ENCODE data around the gene FARS2.
"Not testable (repeated sequence)": the region's sequence is repeated elsewhere in the genome, so short reads cannot be mapped to it uniquely, and the experiment has no call there.

Gene FARS2

DNA sequence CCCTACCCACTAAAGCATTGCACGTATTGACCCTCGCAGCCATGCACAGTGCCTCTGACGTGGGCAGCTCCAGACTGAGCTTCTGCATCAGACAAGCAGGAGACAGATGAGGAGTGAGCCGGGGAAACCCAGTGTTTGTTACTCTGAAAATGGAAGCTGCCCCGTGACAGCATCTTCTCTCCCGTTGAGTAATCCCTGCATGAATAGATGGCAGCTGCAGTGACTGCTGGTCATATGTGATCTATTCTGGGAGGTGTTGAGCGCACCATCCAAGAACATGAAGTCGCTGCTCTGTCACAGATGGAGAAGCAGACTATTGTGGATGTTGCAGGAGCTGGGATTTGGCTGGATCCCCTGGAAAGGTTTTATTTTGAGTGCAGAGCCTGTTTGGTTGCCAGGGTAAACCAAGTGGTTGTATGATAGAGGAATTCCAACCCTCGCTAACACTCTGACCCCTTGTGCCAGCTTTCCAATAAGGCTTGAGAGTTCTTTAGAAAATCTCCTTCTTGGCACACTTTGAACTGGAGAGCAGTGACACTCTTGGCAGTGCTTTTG, 503.2 kb downstream of the FARS2 start:
- no peak for DNase-seq (ENCODE audit: low read depth)

DNA sequence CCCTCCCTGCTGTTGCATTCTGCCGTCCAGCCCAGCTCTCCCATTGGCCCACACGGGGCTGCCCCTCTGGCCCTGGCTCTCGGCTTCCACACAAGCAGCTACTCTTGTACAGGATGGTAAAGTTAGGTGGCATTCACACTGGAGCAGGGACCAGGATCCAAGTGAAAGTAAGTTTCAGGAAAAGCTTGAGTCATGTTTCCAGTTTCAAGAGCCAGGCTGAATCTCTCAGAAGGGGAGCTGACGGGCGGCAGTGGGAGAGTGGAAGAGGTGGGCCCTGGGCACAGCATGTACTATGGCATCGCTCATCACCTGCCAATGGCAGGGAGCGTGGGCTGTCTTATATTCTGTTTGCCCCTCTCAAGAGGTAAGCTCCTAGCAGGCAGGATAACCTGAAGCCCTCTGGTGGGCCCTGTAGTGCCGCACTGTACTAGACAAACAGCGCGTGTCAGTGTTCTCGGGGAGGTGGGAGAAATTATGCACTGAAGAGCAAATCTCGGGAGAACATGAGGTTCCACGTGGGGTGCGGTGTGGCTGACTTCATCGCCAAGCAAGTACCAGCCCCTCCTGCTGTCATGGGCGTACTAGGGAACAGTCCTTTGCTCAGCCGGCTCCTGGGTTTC, 503.9 kb downstream of the FARS2 start:
- DNase-seq (ENCODE audit: low read depth), result no peak

DNA sequence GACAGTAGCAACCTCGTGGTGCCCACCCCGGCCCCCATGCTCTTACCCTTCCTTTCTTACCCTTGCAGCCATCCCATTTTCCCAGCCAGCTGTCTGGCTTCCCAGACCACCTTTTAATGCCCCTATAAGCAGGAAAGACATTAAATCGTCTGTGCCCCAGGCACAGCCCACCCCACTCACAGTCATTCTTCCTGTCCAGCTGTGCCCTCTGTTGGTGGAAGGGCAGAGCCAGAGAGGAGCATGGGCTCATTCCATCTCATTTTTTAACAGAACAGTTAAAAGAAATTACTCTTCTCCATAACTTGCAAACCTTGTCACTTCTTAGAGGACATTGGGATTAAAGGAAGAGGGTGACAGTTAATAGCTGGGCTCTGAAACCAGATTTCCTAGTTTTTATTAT, 504.9 kb downstream of the FARS2 start:
- no peak for DNase-seq (ENCODE audit: low read depth)

DNA sequence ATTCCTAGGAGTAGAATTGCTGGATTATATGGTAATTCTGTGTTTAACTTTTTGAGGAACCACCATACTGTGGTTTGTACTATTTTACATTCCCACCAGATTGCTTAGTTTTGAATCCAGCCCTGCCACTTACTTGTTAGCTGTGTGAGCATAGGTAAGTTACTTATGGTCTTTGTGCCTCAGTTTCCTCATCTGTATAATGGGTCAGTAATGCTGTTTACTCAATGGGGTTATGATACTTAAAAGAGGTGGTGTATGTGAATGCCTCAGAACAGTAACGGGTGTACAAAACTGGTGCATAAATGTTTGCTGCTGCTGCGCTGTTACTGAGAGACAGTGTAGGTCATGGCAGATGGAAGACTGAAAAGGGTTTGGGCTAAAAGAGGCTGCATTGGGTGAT, 506.2 kb downstream of the FARS2 start:
- no peak for DNase-seq (ENCODE audit: low read depth)

DNA sequence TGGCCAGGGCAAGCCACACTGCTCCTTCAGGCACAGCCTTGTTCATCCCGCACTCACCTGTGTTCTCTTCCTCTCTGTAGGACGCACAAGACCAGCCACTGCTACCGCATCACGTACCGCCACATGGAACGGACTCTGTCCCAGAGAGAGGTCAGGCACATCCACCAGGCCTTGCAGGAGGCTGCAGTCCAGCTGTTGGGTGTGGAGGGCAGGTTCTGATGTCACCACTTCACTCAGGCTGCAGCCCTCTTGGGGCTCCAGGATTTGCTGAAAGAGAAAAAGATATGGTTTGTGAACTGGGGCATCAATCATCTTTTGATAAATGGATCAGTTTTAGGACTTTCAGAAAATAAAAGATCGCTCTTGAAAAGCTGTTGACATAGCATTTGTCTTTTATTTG, 509.9 kb downstream of the FARS2 start:
- DNase-seq (ENCODE audit: low read depth), result no peak

DNA sequence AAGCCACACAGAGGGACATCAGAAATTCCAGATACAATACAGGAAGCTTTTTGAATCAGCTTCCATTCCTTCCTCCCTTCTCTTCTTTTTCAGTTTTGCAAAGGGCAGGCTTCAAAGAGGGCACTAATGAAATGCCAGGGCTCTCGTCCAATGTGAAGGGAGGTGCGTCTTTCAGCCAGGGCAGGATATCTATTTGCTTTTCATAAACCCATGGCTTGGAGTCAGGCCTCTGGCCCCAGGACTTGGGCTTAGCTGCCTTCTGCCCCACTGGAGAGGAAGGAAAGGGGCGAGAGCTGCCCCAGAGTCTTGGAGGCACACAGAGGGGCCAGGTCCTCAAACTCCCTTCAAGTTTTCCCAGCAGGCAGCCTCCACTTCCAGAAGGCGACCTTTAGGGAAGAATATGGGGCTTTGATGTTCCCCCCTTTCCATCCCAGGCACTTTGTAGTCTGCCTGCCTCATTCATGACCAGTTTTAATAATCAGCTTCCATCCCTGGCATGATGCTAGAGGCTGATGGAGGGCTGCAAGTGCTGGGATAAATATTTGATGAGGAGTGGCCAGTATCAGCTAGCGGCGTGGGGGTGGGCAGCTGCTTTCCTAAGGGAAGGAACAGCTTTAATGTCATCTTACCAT, 510.6 kb downstream of the FARS2 start:
- DNase-seq (ENCODE audit: low read depth), result no peak

DNA sequence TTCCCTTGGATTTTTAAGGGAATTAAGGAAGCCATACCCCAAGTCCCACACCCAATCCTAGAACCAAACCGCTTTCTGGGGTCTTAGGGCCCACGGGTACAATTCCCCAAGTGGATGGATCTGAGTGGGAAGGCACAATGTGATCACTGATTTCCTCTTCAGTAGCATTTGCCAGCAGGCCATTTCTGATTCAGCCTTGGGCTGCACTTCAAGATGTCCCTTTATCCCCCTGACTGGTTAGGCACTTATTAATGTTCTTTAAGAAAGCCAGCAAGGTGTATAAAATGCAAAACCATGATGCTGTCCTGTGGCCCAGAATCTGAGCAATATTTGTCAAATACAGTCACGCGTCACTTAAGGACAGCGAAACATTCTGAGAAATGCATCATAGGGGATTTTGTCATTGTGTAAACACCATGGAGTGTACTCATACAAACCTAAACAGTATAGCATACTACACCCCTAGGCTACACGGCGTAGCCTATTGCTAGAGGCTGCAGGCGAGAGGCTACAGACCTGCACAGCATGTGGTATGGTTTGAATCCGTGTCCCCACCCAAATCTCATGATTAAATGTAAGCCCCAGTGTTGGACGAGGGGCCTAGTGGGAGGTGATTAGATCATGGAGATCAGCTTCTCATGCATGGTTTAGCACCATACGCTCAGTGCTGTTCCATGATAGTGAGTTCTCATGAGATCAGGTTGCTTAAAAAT, 511.3 kb downstream of the FARS2 start:
- no peak for DNase-seq (ENCODE audit: low read depth)

DNA sequence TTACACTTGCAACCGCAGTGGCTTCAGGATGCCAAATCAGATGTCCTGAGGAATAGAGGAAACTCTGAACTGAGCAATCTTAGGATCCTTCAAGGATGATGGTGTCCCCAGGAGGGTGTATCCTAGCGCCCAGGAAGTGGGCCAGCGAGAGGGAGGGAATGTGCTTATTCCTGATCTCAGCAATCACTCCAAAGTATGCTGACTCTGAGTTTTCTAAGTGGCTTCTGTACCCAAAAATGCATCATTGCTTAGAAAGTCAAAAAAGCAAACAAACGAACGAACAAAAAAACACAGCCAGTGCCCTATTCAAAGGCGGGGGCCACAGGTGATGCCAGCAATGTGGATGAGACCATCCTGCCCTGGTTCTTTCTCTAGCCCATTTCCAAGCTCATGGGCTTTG, 514.8 kb downstream of the FARS2 start:
- no peak for DNase-seq (ENCODE audit: low read depth)

DNA sequence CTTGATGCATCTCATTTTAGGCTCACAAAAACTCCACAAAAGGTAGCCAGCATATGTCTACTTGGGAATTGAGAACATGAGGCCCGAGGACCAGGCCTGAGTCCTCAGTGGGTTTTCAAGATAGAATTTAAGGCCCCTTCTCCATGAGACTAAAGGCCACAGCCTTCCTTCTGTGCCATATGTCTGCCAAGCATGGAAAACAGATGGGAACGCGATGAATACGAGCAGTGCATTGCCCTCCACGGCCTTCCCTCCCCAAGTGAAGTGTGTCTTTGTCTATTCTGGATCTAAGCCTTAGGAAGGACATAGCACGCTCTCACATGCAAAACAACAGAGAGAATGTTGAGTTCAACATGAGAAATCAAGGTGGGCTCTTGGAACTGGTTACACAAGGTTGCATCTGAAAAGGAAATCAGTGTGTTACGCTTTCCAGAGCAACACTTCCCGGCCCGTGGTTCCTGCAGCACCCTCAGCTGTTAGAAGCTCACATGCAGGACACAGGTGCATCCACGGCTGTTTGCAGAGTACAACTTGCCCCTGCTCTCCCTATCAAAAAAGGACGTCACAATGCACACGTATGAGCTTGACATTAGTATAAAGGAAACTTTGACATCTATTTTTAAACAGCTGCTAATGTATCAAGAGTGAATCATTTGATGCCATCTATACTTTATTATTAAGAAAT, 515.5 kb downstream of the FARS2 start:
- no peak for DNase-seq (ENCODE audit: low read depth)

DNA sequence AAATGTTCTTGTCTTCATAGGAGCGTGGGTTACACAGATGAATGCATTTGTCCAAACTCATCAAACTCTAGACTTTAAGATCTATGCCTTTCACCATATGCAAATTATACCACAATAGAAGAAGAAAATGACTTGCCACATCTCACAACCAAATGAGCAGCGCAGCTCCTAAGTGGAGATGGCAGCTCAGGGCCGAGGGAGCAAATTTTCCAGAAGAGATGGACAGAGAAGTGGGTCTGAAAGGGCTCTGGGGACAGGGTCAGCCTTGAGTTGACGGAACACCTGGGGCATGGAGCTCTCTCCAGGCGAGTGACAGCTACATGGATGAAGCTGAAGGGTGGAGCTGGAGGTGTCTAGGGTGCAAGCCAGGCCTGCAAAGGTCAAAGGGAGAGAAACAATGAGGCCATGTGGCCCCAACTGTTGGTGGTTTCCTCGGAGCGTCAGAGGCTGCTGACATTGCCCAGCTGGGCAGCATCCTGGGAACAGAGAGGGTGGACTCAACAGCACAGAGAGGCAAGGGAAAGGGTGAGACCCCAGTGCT, 517.1 kb downstream of the FARS2 start:
- DNase-seq (ENCODE audit: low read depth), result no peak

DNA sequence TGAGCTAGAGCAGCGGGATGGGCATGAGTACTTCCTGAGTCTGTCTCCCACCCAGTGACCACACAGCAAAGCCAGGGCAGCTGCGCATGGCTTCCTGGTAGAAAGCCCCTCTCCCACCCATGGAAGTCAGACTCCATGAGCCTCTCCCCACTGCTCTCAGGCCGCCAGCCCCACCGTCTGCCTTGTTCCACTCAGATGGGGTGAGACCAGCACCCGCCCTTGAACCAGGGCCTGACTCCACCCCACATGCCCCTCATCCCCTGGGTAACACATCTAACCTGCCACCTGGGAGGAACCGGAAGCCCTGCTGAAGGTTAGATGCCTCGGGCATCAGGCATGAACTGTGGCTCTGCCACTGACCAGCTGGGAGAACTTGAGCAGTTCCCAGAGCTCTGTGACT, 517.6 kb downstream of the FARS2 start:
- DNase-seq (ENCODE audit: low read depth), result no peak

DNA sequence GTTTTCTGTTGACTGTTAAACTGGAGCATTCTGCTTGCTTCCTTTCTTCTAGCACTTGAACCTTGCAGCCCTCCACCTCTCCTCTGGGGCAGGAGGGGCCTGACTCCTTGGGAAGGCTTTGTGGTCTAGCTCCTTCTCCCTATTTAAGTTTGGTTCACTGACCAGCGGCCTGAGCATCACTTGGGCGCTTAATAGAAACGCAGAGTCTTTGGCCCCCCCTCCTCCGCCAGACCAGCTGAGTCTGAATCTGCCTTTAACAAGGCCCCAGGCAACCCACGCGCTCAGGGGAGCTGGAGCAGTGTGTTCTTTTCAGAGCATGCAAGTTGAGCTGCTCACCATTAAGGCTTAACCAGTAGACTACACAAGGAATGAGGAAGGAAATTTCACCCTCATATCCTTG, 519.7 kb downstream of the FARS2 start:
- no peak for DNase-seq (ENCODE audit: low read depth)

DNA sequence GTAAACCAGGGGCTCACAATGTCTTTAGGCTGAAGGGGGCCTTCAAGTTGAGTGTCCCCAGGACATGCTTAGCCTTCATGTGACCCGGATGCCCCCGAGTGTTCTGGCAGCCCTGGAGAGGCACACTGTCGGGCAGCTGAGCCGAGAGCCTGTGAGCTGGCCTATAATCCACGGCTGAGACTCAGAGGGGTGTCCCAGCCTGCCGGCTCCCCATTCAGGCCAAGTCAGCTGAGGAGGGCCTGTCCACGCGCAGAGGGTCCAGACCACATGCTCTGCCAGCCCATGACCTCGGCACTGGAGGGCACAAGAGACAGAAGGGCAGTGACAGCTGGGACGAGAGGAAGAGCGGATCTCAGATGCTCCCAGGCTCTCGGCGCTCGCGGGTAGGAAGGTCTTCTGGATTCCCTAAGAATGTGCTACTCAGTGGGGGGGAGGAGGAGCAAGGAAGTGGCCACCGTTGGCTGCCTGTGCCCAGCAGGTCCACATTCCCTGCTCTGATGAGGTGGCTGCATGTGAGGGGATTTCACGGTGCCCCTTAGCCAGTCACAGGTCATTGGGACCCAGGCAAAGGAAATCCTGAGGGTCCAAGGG, 520.7 kb downstream of the FARS2 start:
- no peak for DNase-seq (ENCODE audit: low read depth)

DNA sequence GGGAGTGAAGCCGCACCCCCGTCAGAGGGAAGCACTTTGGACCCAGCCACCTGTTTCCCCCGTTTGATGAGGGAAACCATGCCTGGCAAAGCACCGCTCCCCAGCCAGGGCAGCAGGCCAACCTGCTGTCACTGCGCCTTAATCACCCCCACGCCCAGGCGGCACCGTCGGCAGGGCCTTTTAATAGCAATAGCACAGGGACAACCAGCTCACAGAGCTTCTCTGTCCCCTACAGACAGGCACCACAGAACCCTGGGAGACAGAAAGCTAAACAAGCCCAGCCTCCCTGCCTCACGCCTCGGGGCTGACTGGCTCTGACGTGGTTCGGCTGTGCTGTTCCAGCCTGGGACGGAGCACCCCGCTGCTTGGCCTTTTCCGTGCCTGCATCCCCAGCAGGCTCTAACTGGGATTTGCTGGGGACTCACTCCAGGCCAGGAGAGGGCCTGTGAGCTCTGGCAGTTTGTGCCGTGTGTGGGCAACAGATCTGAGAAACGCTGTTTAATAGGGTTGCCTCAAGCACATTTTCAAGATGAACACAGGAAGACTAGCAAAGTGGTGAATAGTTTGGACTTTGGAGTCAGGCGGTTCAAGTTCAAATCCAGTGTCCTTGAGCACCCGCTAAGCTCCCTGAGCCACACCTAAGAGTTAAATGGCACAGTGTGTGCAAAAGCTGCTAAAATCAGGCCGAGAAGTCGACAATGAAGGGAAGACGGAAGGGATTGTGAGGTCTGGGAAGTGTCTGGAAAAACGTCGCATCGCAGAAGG, 521.7 kb downstream of the FARS2 start:
- DNase-seq (ENCODE audit: low read depth), result no peak

DNA sequence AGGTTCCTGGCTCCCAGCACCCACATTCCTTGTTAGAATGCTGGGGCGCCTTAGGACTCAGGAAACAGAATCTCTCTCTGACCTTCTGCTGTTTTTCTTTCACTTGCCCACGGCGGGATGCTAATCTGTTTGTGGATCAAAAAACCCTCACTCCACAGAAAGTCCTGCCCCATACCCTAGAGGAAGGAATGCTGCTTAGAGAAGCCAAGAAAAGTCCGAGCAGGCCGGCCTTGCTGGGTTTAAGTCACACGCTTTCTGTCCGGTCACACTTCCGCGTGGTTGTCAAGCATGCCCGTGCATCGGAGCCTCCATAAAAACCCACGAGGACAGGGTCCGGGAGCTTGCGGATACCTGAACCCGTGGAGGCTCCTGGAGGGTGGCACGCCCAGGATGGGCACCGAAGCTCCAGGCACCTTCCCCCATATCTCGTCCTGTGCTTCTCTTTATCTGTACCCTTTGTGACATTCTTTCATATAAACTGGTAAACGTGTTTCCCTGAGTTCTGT, 522.3 kb downstream of the FARS2 start:
- DNase-seq (ENCODE audit: low read depth), result no peak

DNA sequence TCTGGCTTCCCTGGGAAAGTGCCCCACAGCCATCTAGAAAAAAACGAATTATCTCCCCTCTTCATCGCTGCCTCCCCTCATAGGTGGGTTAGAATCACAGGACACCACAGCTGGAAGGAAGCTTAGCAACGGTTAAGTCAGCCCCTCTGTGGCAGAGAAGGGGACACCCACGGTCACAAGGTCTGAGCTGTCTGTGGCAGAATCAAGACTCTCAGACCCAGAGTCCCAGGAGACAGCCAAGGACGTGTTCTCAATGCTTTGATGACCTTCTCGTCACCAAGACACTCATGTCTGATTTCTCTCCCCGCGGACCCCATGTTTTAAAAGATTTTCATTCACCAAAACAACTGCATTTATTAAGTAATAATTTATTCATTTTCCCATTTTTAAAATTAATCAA, 523.9 kb downstream of the FARS2 start:
- no peak for DNase-seq (ENCODE audit: low read depth)

DNA sequence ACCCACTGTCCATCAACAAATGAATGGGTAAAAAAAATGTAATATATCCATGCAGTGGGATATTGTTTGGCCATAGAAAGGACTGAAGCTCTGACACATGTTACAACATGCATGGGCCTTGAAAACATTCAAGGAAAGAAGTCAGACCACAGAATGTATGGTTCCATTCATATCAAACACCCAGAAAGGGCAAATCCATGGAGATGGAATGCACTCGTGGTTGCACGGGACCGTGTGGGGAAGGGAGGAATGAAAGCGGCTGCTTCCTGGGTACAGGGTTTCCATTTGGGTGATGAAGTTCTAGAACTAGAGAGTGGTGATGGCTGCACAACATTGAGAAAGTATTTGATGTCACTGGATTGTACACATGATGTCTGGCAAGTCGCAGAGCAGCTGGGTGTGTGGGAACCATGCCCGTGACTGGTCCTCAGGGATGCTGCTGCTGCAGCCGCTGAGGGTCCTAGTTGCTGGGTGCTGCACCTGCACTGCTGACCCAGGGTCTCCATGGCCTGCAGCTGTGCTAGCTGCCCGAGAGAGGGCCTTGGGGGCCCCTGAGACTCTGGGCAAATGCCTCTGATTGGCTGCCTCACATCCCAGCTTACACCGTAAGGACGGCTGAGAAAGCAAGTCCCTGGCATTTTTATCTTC, 525.1 kb downstream of the FARS2 start:
- no peak for DNase-seq (ENCODE audit: low read depth)

DNA sequence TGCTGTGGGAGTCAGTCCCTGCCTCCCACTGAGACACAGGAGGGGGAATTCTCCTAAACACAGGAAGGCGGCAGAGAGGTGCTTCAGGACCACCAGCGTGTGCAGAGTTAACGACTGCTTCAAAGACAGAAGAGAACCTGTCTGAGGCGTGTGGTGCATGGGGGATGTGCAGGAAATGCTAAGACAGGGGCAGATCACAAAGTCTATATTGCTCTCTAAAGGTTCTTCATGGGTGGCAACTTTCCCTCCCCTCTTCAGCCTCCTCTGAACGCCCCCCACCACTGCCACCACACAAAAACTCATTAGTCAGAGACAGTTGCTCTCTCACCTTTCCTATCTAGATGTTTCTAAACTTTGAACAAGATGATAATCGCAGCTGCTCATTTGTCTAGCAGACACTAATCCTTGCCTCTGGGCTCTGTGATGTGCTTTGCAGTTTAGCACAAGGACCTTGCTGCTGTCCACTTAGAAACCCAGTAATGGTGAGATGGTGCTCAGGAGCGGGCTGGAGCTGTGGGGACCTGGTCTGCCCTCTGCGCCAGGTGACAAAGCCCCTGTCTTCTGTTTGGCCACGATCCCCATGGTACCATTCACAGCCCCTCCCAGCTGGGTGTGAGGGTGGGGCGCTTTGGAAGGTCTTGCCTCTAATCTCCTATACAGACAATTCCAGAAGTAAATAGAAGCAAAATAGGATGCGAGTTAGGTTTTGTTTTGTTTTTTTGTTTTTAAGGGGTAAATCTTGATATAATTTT, 525.8 kb downstream of the FARS2 start:
- no peak for DNase-seq (ENCODE audit: low read depth)

DNA sequence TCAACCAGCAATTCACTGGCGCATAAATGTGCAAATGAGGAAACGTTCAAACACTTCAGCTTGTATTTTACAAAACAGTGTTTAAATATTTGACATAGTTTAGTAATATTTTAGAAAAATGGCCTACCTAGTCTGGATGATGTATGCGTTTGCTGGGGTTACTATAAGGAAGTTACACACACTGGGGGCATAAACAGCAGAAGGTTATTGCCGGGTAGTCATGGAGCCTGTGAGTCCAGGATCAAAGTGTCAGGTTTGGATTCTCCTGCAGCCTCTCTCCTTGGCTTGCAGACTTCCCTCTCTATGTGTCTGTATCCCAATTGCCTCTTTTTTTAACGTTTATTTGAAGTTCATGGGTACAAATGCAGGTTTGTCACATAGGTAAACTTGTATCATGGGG, 528.1 kb downstream of the FARS2 start:
- DNase-seq (ENCODE audit: low read depth), result not testable (repeated sequence)

DNA sequence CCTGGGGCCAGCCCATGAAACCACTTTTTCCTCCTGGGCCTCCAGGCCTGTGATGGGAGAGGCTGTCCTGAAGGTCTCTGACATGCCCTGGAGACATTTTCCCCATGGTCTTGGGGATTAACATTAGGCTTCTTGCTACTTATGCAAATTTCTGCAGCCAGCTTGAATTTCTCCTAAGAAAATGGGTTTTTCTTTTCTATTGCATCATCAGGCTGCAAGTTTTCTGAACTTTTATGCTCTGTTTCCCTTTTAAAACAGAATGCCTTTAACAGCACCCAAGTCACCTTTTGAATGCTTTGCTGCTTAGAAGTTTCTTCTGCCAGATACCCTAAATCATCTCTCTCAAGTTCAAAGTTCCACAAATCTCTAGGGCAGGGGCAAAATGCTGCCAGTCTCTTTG, 535.2 kb downstream of the FARS2 start:
- DNase-seq (ENCODE audit: low read depth), result not testable (repeated sequence)

Measured in T follicular helper cell (primary cell).